Neural progenitor cell (in vitro differentiated cells): ENCODE results near the gene ITPR2. TPM values are rescaled to one million over a fixed set of nuclear protein-coding genes. Genes with fewer than 3 reads are reported as not detected.

Source experiments
- DNase-seq: peaks from one replicate; pipeline ENCODE4 v3.0.0-alpha.2; 2016; ENCODE audit warnings: low spot score
- H2AFZ ChIP-seq: fragments of 200-600 bp; sonication (generic); replicated peaks from 2 replicates; pipeline ENCODE4 v1.6.1; 2016; ENCODE audit warnings: antibody characterized with exemption
- H3F3A ChIP-seq: fragments of 200-600 bp; sonication (generic); 2 replicates; pipeline ENCODE4 v1.6.1; 2016; ENCODE audit warnings: antibody characterized with exemption, low read depth
- H3K27ac ChIP-seq: fragments of 200-600 bp; sonication (generic); 2 replicates; pipeline ENCODE4 v1.5.1; 2016; ENCODE audit warnings: mild to moderate bottlenecking
- H3K27me3 ChIP-seq: fragments of 200-600 bp; sonication (generic); 2 replicates; pipeline ENCODE4 v1.6.1; 2016; ENCODE audit warnings: mild to moderate bottlenecking, moderate library complexity
- H3K36me3 ChIP-seq: fragments of 200-600 bp; sonication (generic); 2 replicates; pipeline ENCODE4 v1.5.1; 2016
- H3K4me1 ChIP-seq: fragments of 200-600 bp; sonication (generic); 2 replicates; pipeline ENCODE4 v1.6.1; 2016; ENCODE audit warnings: mixed run types
- H3K4me2 ChIP-seq: fragments of 200-600 bp; sonication (generic); 2 replicates; pipeline ENCODE4 v1.6.1; 2016
- H3K4me3 ChIP-seq: fragments of 200-600 bp; sonication (generic); 2 replicates; pipeline ENCODE4 v1.5.1; 2016
- H3K79me2 ChIP-seq: fragments of 200-600 bp; sonication (generic); 2 replicates; pipeline ENCODE4 v1.6.1; 2016; ENCODE audit warnings: low read depth
- H3K9ac ChIP-seq: fragments of 200-600 bp; sonication (generic); 2 replicates; pipeline ENCODE4 v1.6.1; 2016
- H3K9me3 ChIP-seq: fragments of 200-600 bp; sonication (generic); 2 replicates; pipeline ENCODE4 v1.5.1; 2016; ENCODE audit warnings: low read depth
- H4K20me1 ChIP-seq: fragments of 200-600 bp; sonication (generic); 2 replicates; pipeline ENCODE4 v1.6.1; 2016; ENCODE audit warnings: low read depth
- H3K27ac Mint-ChIP-seq: 3 replicates; pipeline ENCODE4 v1.8.0; 2021; ENCODE audit warnings: mixed read lengths
- H3K27me3 Mint-ChIP-seq: 2 replicates; pipeline ENCODE4 v1.8.0; 2022; ENCODE audit warnings: low read depth, mild to moderate bottlenecking, inconsistent platforms, moderate library complexity, mixed read lengths; ENCODE audit not compliant: insufficient read depth
- H3K36me3 Mint-ChIP-seq: 3 replicates; pipeline ENCODE4 v1.8.0; 2021; ENCODE audit warnings: mixed read lengths
- H3K4me1 Mint-ChIP-seq: 3 replicates; pipeline ENCODE4 v1.8.0; 2021; ENCODE audit warnings: mixed read lengths
- H3K4me3 Mint-ChIP-seq: 3 replicates; pipeline ENCODE4 v1.8.0; 2021; ENCODE audit warnings: mild to moderate bottlenecking, moderate library complexity, mixed read lengths
- H3K9me3 Mint-ChIP-seq: 3 replicates; pipeline ENCODE4 v1.8.0; 2020; ENCODE audit warnings: mixed read lengths
- EZH2 ChIP-seq: fragments of 200-600 bp; sonication (generic); IDR thresholded peaks from 2 replicates; pipeline ENCODE4 v1.6.1; 2017; ENCODE audit warnings: antibody characterized with exemption, mild to moderate bottlenecking, moderate library complexity
- EZH2phosphoT487 ChIP-seq: fragments of 200-600 bp; sonication (generic); IDR thresholded peaks from 2 replicates; pipeline ENCODE4 v1.6.1; 2017; ENCODE audit warnings: antibody characterized with exemption
- total RNA-seq: library from RNA; depleted of rRNA; stranded (reverse); fragments of >200 nt; gene quantifications from 2 replicates; pipeline ENCODE4 v1.2.3, GENCODE V29; 2015; ENCODE audit warnings: low replicate concordance
- TF ChIP-seq, protein P1 (sequence below): fragments of 200-600 bp; sonication (generic); IDR thresholded peaks from 2 replicates; pipeline ENCODE4 v1.5.1; 2017; ENCODE audit warnings: antibody characterized with exemption, mild to moderate bottlenecking

ITPR2 gene
- total RNA-seq, 1 donor from 2014 or later, result 11.4 TPM

DNA sequence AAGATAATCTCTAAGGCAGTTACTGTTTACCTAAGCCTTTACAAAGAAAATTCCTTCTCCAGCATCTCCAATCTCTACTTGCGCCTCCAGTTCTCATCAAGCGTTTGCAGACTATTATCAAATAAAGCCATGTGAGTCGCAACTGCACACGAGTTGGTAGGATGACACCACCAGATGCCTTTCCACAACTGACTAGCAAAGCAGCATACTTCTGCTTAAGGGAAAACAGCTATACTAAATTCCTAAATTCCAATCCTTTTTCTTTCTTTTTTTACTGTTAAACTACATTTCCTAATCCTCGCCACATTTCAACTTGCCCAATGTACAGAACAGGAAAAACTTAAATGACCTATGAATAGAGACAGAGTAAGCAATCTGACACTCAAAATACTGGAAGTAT, 166.7 kb downstream of the ITPR2 start:
- no peak for DNase-seq

DNA sequence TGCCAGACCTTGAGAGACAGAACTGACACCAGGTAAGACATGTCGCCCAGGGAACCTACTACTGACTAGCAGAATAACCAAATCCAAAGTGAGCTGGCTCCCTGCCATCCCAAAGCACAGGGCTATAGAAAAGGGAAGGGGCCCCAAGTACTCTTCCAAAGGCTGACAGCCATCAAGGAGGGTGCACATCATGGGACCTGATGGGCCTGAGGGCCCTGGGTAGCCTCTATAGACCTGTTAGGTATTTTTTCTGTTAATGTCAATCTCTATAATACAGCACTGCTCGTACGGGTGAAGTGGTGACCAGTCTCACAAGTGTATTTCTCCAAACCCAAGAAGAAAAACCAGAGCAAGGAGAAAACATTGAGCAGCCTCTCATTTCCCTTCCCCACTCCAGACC, 171.6 kb downstream of the ITPR2 start:
- TF ChIP-seq EZH2phosphoT487 (no peak), EZH2 (no peak)
- TF ChIP-seq, protein P1, sequence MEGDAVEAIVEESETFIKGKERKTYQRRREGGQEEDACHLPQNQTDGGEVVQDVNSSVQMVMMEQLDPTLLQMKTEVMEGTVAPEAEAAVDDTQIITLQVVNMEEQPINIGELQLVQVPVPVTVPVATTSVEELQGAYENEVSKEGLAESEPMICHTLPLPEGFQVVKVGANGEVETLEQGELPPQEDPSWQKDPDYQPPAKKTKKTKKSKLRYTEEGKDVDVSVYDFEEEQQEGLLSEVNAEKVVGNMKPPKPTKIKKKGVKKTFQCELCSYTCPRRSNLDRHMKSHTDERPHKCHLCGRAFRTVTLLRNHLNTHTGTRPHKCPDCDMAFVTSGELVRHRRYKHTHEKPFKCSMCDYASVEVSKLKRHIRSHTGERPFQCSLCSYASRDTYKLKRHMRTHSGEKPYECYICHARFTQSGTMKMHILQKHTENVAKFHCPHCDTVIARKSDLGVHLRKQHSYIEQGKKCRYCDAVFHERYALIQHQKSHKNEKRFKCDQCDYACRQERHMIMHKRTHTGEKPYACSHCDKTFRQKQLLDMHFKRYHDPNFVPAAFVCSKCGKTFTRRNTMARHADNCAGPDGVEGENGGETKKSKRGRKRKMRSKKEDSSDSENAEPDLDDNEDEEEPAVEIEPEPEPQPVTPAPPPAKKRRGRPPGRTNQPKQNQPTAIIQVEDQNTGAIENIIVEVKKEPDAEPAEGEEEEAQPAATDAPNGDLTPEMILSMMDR, result no peak
- Histone ChIP-seq H3K4me3 (no peak overlapping the region), H3K79me2 (no peaks in the 10 kb centered on the region), H3K4me1 (no peaks in the 10 kb centered on the region), H3K4me2 (no peak overlapping the region), H3K27me3 (no peaks in the 10 kb centered on the region), H3K9me3 (no peaks in the 10 kb centered on the region), H3K27ac (no peak overlapping the region), H4K20me1 (no peaks in the 10 kb centered on the region), H3F3A (no peaks in the 10 kb centered on the region), H2AFZ (no peak overlapping the region), H3K9ac (no peak overlapping the region), H3K36me3 (no peaks in the 10 kb centered on the region)
- peaks cover 2% of the 10 kb centered on the region for H3K4me1 Mint-ChIP-seq
- no peaks in the 10 kb centered on the region for H3K9me3 Mint-ChIP-seq
- H3K36me3 Mint-ChIP-seq, result no peaks in the 10 kb centered on the region
- no peak overlapping the region for H3K27ac Mint-ChIP-seq
- H3K4me3 Mint-ChIP-seq, result no peak overlapping the region
- H3K27me3 Mint-ChIP-seq, result no peaks in the 10 kb centered on the region
- DNase-seq, result no peak

More for the DNA sequence above, 166.7 kb downstream of the ITPR2 start:
- TF ChIP-seq EZH2phosphoT487 (no peak), EZH2 (no peak)
- TF ChIP-seq, protein P1, result no peak
- no peaks in the 10 kb centered on the region for H3K9me3 Mint-ChIP-seq
- Histone ChIP-seq H3K4me2 (no peak overlapping the region), H4K20me1 (no peaks in the 10 kb centered on the region), H3K27ac (no peak overlapping the region), H3K79me2 (no peaks in the 10 kb centered on the region), H3K9ac (no peak overlapping the region), H2AFZ (no peak overlapping the region), H3K9me3 (no peaks in the 10 kb centered on the region), H3K4me3 (no peak overlapping the region), H3F3A (no peaks in the 10 kb centered on the region), H3K27me3 (no peaks in the 10 kb centered on the region), H3K36me3 (no peaks in the 10 kb centered on the region), H3K4me1 (no peaks in the 10 kb centered on the region)
- H3K36me3 Mint-ChIP-seq, result no peaks in the 10 kb centered on the region
- H3K27me3 Mint-ChIP-seq, result no peaks in the 10 kb centered on the region
- no peak overlapping the region for H3K27ac Mint-ChIP-seq
- H3K4me1 Mint-ChIP-seq, result peaks cover 2% of the 10 kb centered on the region
- H3K4me3 Mint-ChIP-seq, result no peak overlapping the region

DNA sequence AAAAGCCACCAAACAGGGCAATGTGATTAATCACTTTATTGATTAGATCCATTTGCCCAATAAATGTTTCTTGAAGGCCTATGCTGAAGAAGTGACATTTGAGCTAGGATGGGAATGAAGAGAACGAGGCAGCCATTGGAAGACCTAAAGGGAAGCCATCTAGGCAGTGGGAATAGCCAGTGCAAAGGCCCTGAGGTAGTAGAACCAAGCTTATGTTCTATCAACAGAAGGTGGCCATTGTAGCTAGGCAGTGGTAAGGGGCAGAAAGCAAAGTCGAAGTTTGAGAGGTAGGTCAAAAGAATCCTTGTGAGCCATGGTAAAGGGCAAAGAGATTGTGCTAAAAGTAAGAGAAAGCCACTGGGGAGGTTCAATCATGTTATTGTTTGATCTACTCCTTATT, 173.1 kb downstream of the ITPR2 start:
- no peak for DNase-seq
- Histone ChIP-seq H3K36me3 (no peaks in the 10 kb centered on the region), H3K4me3 (no peak overlapping the region), H3K4me1 (no peaks in the 10 kb centered on the region), H3K27me3 (no peaks in the 10 kb centered on the region), H2AFZ (no peak overlapping the region), H4K20me1 (no peaks in the 10 kb centered on the region), H3K9ac (no peak overlapping the region), H3K9me3 (no peaks in the 10 kb centered on the region), H3K4me2 (no peak overlapping the region), H3F3A (no peaks in the 10 kb centered on the region), H3K79me2 (no peaks in the 10 kb centered on the region), H3K27ac (no peak overlapping the region)
- no peak overlapping the region for H3K4me3 Mint-ChIP-seq
- H3K27me3 Mint-ChIP-seq, result no peaks in the 10 kb centered on the region
- peaks cover 2% of the 10 kb centered on the region for H3K4me1 Mint-ChIP-seq
- no peaks in the 10 kb centered on the region for H3K9me3 Mint-ChIP-seq
- no peaks in the 10 kb centered on the region for H3K36me3 Mint-ChIP-seq
- TF ChIP-seq EZH2 (no peak), EZH2phosphoT487 (no peak)
- TF ChIP-seq, protein P1, result no peak
- no peak overlapping the region for H3K27ac Mint-ChIP-seq

DNA sequence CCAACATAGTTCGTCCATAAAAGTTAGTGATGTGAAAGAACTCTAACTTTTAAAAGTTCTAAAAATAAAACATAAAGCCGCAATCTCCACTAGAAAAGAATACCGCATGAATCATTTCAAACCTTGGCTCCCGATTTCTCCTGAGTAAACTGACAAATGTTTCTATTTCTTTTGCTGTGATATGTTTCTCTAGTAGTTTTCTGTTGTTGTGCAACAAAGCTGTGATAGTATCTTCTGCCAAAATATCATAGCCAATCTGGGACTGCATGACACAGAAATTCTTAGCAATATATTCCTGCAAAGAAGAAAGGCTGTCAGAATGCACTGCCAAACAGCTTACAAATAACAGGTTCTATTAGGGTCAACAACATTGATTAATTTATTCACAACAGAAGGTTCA, 174.0 kb downstream of the ITPR2 start:
- Mint-ChIP-seq H3K27ac (no peak overlapping the region), H3K4me1 (no peaks in the 10 kb centered on the region), H3K4me3 (no peak overlapping the region), H3K27me3 (peaks cover 2% of the 10 kb centered on the region), H3K9me3 (no peaks in the 10 kb centered on the region), H3K36me3 (no peaks in the 10 kb centered on the region)
- Histone ChIP-seq H3K4me2 (no peak overlapping the region), H4K20me1 (no peaks in the 10 kb centered on the region), H3K9ac (no peak overlapping the region), H3K36me3 (no peaks in the 10 kb centered on the region), H2AFZ (no peak overlapping the region), H3F3A (no peaks in the 10 kb centered on the region), H3K9me3 (no peaks in the 10 kb centered on the region), H3K27ac (no peak overlapping the region), H3K4me1 (no peaks in the 10 kb centered on the region), H3K4me3 (no peak overlapping the region), H3K79me2 (no peaks in the 10 kb centered on the region), H3K27me3 (no peaks in the 10 kb centered on the region)
- TF ChIP-seq EZH2, result no peak
- TF ChIP-seq, protein P1, result no peak
- TF ChIP-seq EZH2phosphoT487, result no peak
- no peak for DNase-seq
